B cell (primary cell): ENCODE results near the gene ANKRD44. TPM values are rescaled to one million over a fixed set of nuclear protein-coding genes. Genes with fewer than 3 reads are reported as not detected.
A peak's percentile ranks its signal among the peaks of the same experiment; 100 is the strongest.

Experiments used
- ATAC-seq: fragments of 200-7000 bp; cut with Tn5 transposase; one replicate; pipeline ENCODE4 v1.10.0; 2021; ENCODE audit warnings: low read depth, mild to moderate bottlenecking, moderate number of reproducible peaks, moderate library complexity
- CTCF ChIA-PET: fragments of 350-600 bp; sonication (Branson Sonifier 250); formaldehyde crosslinking; loops from one replicate; lab custom pipeline; 2021; ENCODE audit warnings: antibody characterized with exemption, inconsistent platforms; lab: Charles Lee
- POLR2A ChIA-PET: fragments of 350-600 bp; sonication (Branson Sonifier 250); formaldehyde crosslinking; loops from one replicate; lab custom pipeline; 2021; ENCODE audit warnings: antibody characterized with exemption; lab: Charles Lee
- DNase-seq: peaks from one replicate; pipeline ENCODE4 v3.0.0; 2013
- H2AFZ ChIP-seq: 2 replicates; pipeline ENCODE4 v1.6.1; 2012; ENCODE audit warnings: mild to moderate bottlenecking, low read depth, low read length; ENCODE audit not compliant: insufficient read depth, poor library complexity, severe bottlenecking
- H3K27ac ChIP-seq, 2 donors: 1 replicate in 1 of 2; 2 replicates in 1 of 2; pipeline ENCODE4 v1.5.1; 2012 to 2013; ENCODE audit warnings: low read length in 2 of 2, mild to moderate bottlenecking in 2 of 2, moderate library complexity in 1 of 2
- H3K27me3 ChIP-seq, 4 experiments: fragments of 200-600 bp in 1 of 4; sonication (generic) in 1 of 4; replicated peaks in 1 of 4; 1 replicate in 2 of 4; 2 replicates in 2 of 4; pipeline versions ENCODE4 v1.6.1 to v1.7.0; 2013 to 2016; ENCODE audit warnings: low read length in 3 of 4, mild to moderate bottlenecking in 2 of 4, mixed read lengths in 1 of 4, moderate library complexity in 1 of 4; ENCODE audit not compliant: insufficient read depth in 4 of 4, control insufficient read depth in 3 of 4; ENCODE audit errors: control extremely low read depth in 1 of 4
- H3K36me3 ChIP-seq, 2 experiments: replicated peaks in 1 of 2; 1 replicate in 1 of 2; 2 replicates in 1 of 2; pipeline versions ENCODE4 v1.6.1 to v1.7.1; 2013; ENCODE audit warnings: low read length in 1 of 2; ENCODE audit not compliant: insufficient read depth in 2 of 2, control insufficient read depth in 1 of 2; ENCODE audit errors: control extremely low read depth in 1 of 2, extremely low read depth in 1 of 2
- H3K4me1 ChIP-seq, 2 donors: fragments of 200-600 bp in 1 of 2; sonication (generic) in 1 of 2; 1 replicate in 1 of 2; 2 replicates in 1 of 2; pipeline versions ENCODE4 v1.5.1 to v1.6.1; 2013 to 2017; ENCODE audit warnings: low read length in 2 of 2; ENCODE audit not compliant: control insufficient read depth in 2 of 2, insufficient read depth in 2 of 2
- H3K4me2 ChIP-seq: replicated peaks from 2 replicates; pipeline ENCODE3; 2012; ENCODE audit warnings: mild to moderate bottlenecking, low read depth, low read length; ENCODE audit not compliant: poor library complexity, severe bottlenecking
- H3K4me3 ChIP-seq, 5 experiments: fragments of 200-600 bp in 1 of 5; sonication (generic) in 1 of 5; 1 replicate in 3 of 5; 2 replicates in 2 of 5; pipeline versions ENCODE4 v1.5.1 to v1.7.0; 2011 to 2016; ENCODE audit warnings: low read length in 4 of 5, mild to moderate bottlenecking in 4 of 5, low read depth in 2 of 5, control low read depth in 1 of 5, moderate library complexity in 1 of 5; ENCODE audit not compliant: insufficient read depth in 1 of 5; ENCODE audit errors: control extremely low read depth in 1 of 5, extremely low read depth in 1 of 5
- H3K79me2 ChIP-seq: fragments of 200-600 bp; sonication (generic); one replicate; pipeline ENCODE4 v1.6.0; 2016; ENCODE audit warnings: low read length; ENCODE audit not compliant: control insufficient read depth, insufficient read depth
- H3K9ac ChIP-seq: fragments of 200-600 bp; sonication (generic); 2 replicates; pipeline ENCODE4 v1.6.1; 2017; ENCODE audit warnings: mild to moderate bottlenecking, low read length, moderate library complexity
- H3K9me3 ChIP-seq, 3 donors: one replicate each; pipeline versions ENCODE4 v1.6.1 to v1.7.1; 2013; ENCODE audit warnings: low read length in 2 of 3; ENCODE audit not compliant: control insufficient read depth in 2 of 3, insufficient read depth in 1 of 3; ENCODE audit errors: control extremely low read depth in 1 of 3
- H4K20me1 ChIP-seq: 2 replicates; pipeline ENCODE4 v1.6.0; 2012; ENCODE audit warnings: mild to moderate bottlenecking, low read length; ENCODE audit not compliant: insufficient read depth, control insufficient read depth, poor library complexity, severe bottlenecking
- H3K27ac Mint-ChIP-seq: one replicate; pipeline ENCODE4 v1.8.0; 2021; ENCODE audit warnings: mixed read lengths
- H3K27me3 Mint-ChIP-seq: one replicate; pipeline ENCODE4 v1.8.0; 2021; ENCODE audit warnings: mixed read lengths
- H3K4me1 Mint-ChIP-seq: one replicate; pipeline ENCODE4 v1.8.0; 2021; ENCODE audit warnings: mixed read lengths
- H3K4me3 Mint-ChIP-seq: one replicate; pipeline ENCODE4 v1.8.0; 2021; ENCODE audit warnings: mixed read lengths
- H3K9me3 Mint-ChIP-seq: one replicate; pipeline ENCODE4 v1.8.0; 2022; ENCODE audit warnings: mixed read lengths; ENCODE audit not compliant: insufficient read depth
- EZH2 ChIP-seq: IDR thresholded peaks from 2 replicates; pipeline ENCODE4 v1.6.1; 2012; ENCODE audit warnings: borderline replicate concordance, low read depth, mild to moderate bottlenecking, moderate library complexity, low read length; ENCODE audit not compliant: insufficient read depth, poor library complexity, severe bottlenecking
- WGBS: methylation state at CpG from one replicate; pipeline ENCODE4 v1.1.5; 2013; ENCODE audit warnings: missing lambda C conversion rate; ENCODE audit not compliant: insufficient coverage; 5-methylcytosine and 5-hydroxymethylcytosine counted together
- intact Hi-C: fragments of 100-400 bp; cut with micrococcal nuclease; formaldehyde crosslinking; loops from one replicate; pipeline ENCODE4 v1.10.0; 2022
- polyA plus RNA-seq: library from polyadenylated mRNA; depleted of rRNA; stranded (reverse); fragments of >200 nt; gene quantifications from 2 replicates; pipeline ENCODE4 v1.2.3, GENCODE V29; 2012
- total RNA-seq, 2 donors: library from RNA; stranded (reverse); fragments of 120-200 nt in 1 of 2; gene quantifications; 1 replicate in 1 of 2; 2 replicates in 1 of 2; pipeline versions ENCODE4 v1.2.3 to v1.2.4, GENCODE V29; 2013 to 2022
- TF ChIP-seq, protein P1 (sequence below): fragments of 200-600 bp; IDR thresholded peaks from one replicate; pipeline ENCODE4 v1.8.0; 2022; ENCODE audit warnings: antibody characterized with exemption, mild to moderate bottlenecking

The ANKRD44 gene
- total and polyA plus RNA-seq, 2 donors (not counting 1 experiment from before 2014, with no cell fraction given), result 92.6 to 457 TPM

DNA sequence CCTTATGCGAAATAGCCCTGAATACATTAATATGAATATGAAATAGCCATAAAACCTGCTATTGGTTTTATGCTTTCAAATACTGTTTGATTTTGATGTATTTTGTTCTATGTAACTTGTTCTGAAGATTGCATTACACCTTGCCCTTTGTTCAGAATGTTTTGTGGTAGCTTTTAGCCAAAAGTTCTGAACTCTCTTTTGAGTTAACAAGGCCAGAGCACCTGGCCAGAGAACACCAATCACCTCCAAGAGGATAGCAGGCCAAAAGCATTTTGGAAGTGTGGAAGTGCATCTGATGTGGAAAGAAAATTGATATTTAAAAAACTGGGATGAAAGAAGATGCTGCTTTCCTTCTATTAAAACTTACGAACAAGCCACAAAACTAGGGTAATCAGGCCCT, 297.5 kb downstream of the ANKRD44 start:
- H3K4me1 Mint-ChIP-seq, result no peaks in the 10 kb centered on the region
- peaks cover 10 to 90% of the 10 kb centered on the region in 2 experiments for H3K36me3 ChIP-seq
- POLR2A ChIA-PET, result no interaction called here
- H3K4me1 ChIP-seq, result no peaks in the 10 kb centered on the region
- ATAC-seq (no peak), DNase-seq (no peak)
- no peak for TF ChIP-seq EZH2
- TF ChIP-seq, protein P1, sequence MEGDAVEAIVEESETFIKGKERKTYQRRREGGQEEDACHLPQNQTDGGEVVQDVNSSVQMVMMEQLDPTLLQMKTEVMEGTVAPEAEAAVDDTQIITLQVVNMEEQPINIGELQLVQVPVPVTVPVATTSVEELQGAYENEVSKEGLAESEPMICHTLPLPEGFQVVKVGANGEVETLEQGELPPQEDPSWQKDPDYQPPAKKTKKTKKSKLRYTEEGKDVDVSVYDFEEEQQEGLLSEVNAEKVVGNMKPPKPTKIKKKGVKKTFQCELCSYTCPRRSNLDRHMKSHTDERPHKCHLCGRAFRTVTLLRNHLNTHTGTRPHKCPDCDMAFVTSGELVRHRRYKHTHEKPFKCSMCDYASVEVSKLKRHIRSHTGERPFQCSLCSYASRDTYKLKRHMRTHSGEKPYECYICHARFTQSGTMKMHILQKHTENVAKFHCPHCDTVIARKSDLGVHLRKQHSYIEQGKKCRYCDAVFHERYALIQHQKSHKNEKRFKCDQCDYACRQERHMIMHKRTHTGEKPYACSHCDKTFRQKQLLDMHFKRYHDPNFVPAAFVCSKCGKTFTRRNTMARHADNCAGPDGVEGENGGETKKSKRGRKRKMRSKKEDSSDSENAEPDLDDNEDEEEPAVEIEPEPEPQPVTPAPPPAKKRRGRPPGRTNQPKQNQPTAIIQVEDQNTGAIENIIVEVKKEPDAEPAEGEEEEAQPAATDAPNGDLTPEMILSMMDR, result no peak
- intact Hi-C loops, result no loop called here
- H3K4me3 Mint-ChIP-seq, result no peak overlapping the region
- WGBS, result 100% methylated on average over 1 of the region's 2 CpGs
- no peaks in the 10 kb centered on the region for H3K9me3 ChIP-seq
- no peaks in the 10 kb centered on the region for H3K9me3 Mint-ChIP-seq
- no peaks in the 10 kb centered on the region for H3K79me2 ChIP-seq
- H3K4me2 ChIP-seq, result no peak overlapping the region
- peaks cover 5% of the 10 kb centered on the region for H4K20me1 ChIP-seq
- no peaks in the 10 kb centered on the region for H3K27me3 ChIP-seq
- H3K27me3 Mint-ChIP-seq, result no peaks in the 10 kb centered on the region
- H3K9ac ChIP-seq, result no peak overlapping the region
- no peak overlapping the region for H2AFZ ChIP-seq
- no peak overlapping the region for H3K27ac ChIP-seq
- H3K27ac Mint-ChIP-seq, result no peak overlapping the region
- no peak overlapping the region for H3K4me3 ChIP-seq
- CTCF ChIA-PET, result interaction anchor here (2.0 to 2.8 kb wide), 4 partner anchors 38 to 365 kb away, joined by 5 to 17 read pairs (median 12); no protein-coding TSS in a partner anchor

DNA sequence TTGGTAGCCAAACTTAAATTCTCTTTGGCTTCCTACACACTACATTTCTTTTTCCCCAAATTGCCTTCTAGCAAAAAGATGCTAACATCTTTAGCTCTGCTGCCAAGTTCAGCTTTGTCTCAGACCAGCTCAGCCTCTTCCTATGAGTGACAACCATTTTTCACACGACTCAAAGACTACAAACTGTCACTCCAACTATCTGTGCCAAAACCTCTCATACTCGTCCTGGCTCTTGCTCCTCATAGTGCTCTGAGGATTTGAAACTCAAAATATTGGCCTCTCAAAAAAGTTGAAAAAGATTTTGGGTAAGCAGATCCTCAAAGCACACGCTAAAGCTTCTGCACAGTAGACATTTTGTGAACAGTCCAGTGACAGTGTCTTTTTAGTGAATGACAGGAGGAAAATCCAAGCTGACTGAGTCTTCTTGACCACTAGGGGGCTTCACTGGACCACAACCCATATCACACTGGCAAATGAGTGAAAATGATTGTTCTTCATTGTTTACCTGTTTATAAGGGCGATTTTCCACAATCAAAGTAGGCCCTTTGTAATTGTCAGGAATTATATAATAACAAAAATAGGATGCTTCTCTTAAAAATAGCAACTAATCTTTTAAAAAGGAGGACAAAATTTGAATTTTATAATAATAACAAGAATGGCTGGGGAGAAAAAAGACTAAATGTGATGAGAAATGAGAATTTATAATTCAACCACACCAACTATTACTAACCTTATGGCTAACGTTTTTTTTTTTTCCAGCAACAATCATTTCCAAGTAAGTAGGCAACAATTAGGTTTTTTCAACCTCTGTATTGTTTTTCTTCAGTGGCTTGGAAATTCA, 298.6 kb downstream of the ANKRD44 start:
- H3K27ac ChIP-seq, result peak overlapping the region in 1 of 2 donors; percentile 51
- TF ChIP-seq, protein P1, result peak; percentile 83
- no peak for TF ChIP-seq EZH2
- H3K9me3 ChIP-seq, result no peaks in the 10 kb centered on the region
- POLR2A ChIA-PET, result no interaction called here
- no peak overlapping the region for H3K9ac ChIP-seq
- intact Hi-C loops, result loop anchor here (1.0 kb wide), 1 partner anchor 366 kb away; no protein-coding TSS in a partner anchor
- Mint-ChIP-seq H3K27ac (peak overlapping the region; percentile 50), H3K9me3 (no peaks in the 10 kb centered on the region), H3K27me3 (no peaks in the 10 kb centered on the region), H3K4me1 (no peaks in the 10 kb centered on the region), H3K4me3 (no peak overlapping the region)
- H3K4me3 ChIP-seq, result no peak overlapping the region
- peak; percentile 55 for DNase-seq
- H3K27me3 ChIP-seq, result no peaks in the 10 kb centered on the region
- H3K36me3 ChIP-seq, result peaks cover 18 to 92% of the 10 kb centered on the region in 2 experiments
- H3K4me2 ChIP-seq, result no peak overlapping the region
- CTCF ChIA-PET, result interaction anchor here (0.7 to 2.8 kb wide), 16 partner anchors 8 to 371 kb away, joined by 3 to 17 read pairs (median 4); no protein-coding TSS in a partner anchor
- no peaks in the 10 kb centered on the region for H3K4me1 ChIP-seq
- 100% methylated on average over 3 of the region's 5 CpGs for WGBS
- no peak overlapping the region for H2AFZ ChIP-seq
- H3K79me2 ChIP-seq, result no peaks in the 10 kb centered on the region
- H4K20me1 ChIP-seq, result peaks cover 5% of the 10 kb centered on the region
- ATAC-seq, result peak; percentile 54
